ENCODE data around the gene SCMH1. TPM values are rescaled to one million over a fixed set of nuclear protein-coding genes. Genes with fewer than 3 reads are reported as not detected.
A peak's percentile ranks its signal among the peaks of the same experiment; 100 is the strongest.

Gene SCMH1
- total RNA-seq, 1 experiment from 2014 or later: 42.7 TPM

- Histone ChIP-seq H3K36me3 (ENCODE audit: control insufficient read depth, insufficient read depth, low read length) (peaks cover 2% of the 10 kb centered on the region; the same call in 1 of the 2 replicates), H3K27me3 (ENCODE audit: control insufficient read depth, insufficient read depth, low read length) (no peaks in the 10 kb centered on the region), H3K4me1 (ENCODE audit: control insufficient read depth, insufficient read depth, low read length) (no peaks in the 10 kb centered on the region), H3K4me3 (ENCODE audit: low read depth in 2 of 2, low read length in 2 of 2) (no peak overlapping the region), H3K27ac (ENCODE audit: low read length) (no peak overlapping the region), H3K9me3 (ENCODE audit: control insufficient read depth, insufficient read depth, low read depth, low read length) (no peaks in the 10 kb centered on the region)
- DNase-seq (ENCODE audit: low read depth, low spot score) (no peak), ATAC-seq (no peak)
- ChIA-PET POLR2A (interaction anchor here (0.7 kb wide), 1 partner anchor 17 kb away, joined by 5 read pairs; no protein-coding TSS in a partner anchor), CTCF (interaction anchor here (0.5 kb wide), 1 partner anchor 9 kb away, joined by 3 read pairs; no protein-coding TSS in a partner anchor)
- in situ Hi-C loops (cut with HindIII; ENCODE audit: low pct_unique_long_range_greater_than_20kb, low sequenced_read_pairs) (no loop called here), intact Hi-C loops (cut with micrococcal nuclease; ENCODE audit: unreplicated experiment) (no loop called here)
- BruUV-seq (replicated peaks): no TSS peak
- TF ChIP-seq POLR2AphosphoS5 (IDR thresholded peaks at IDR 0.05; ENCODE audit: low read depth, low read length) (no peak), REST (IDR thresholded peaks at IDR 0.05; ENCODE audit: insufficient read depth in 1 of 2, low read depth in 2 of 2, low read length in 1 of 2) (no peak), CTCF (IDR thresholded peaks at IDR 0.05) (no peak), SIN3A (IDR thresholded peaks at IDR 0.05; ENCODE audit: borderline replicate concordance, insufficient read depth, low read depth, low read length) (no peak), TCF7L2 (IDR thresholded peaks at IDR 0.05; ENCODE audit: low read depth, low read length) (no peak)
Measured at GRCh38 chr1:41041614-41042270, 200.4 kb downstream of the SCMH1 start.

GRCh38 chr1:41038110-41038509 lies 204.0 kb downstream of the SCMH1 start:
- H3K27me3 ChIP-seq (ENCODE audit: control insufficient read depth, insufficient read depth, low read length): no peaks in the 10 kb centered on the region
- BruUV-seq (replicated peaks): no TSS peak
- H3K27ac ChIP-seq (ENCODE audit: low read length): no peak overlapping the region
- H3K4me1 ChIP-seq (ENCODE audit: control insufficient read depth, insufficient read depth, low read length): no peaks in the 10 kb centered on the region
- ATAC-seq: no peak
- in situ Hi-C loops (cut with HindIII; ENCODE audit: low pct_unique_long_range_greater_than_20kb, low sequenced_read_pairs) (no loop called here), intact Hi-C loops (cut with micrococcal nuclease; ENCODE audit: unreplicated experiment) (no loop called here)
- no peak for DNase-seq (ENCODE audit: low read depth, low spot score)
- no peaks in the 10 kb centered on the region for H3K36me3 ChIP-seq (ENCODE audit: control insufficient read depth, insufficient read depth, low read length)
- TF ChIP-seq REST (IDR thresholded peaks at IDR 0.05; ENCODE audit: insufficient read depth in 1 of 2, low read depth in 2 of 2, low read length in 1 of 2) (no peak), CTCF (IDR thresholded peaks at IDR 0.05) (peak; percentile 56), POLR2AphosphoS5 (IDR thresholded peaks at IDR 0.05; ENCODE audit: low read depth, low read length) (no peak), TCF7L2 (IDR thresholded peaks at IDR 0.05; ENCODE audit: low read depth, low read length) (no peak), SIN3A (IDR thresholded peaks at IDR 0.05; ENCODE audit: borderline replicate concordance, insufficient read depth, low read depth, low read length) (no peak)
- ChIA-PET CTCF (no interaction called here), POLR2A (no interaction called here)
- H3K9me3 ChIP-seq (ENCODE audit: control insufficient read depth, insufficient read depth, low read depth, low read length): no peaks in the 10 kb centered on the region
- H3K4me3 ChIP-seq (ENCODE audit: low read depth in 2 of 2, low read length in 2 of 2): no peak overlapping the region

Data from Panc1 (cell line).